ENCODE results near the gene IQCE.

IQCE gene

GRCh38 chr7:2629746-2630681, 71.2 kb downstream of the IQCE start:
- DNase-seq = no peak
- Mint-ChIP-seq H3K27ac (no peak overlapping the region), H3K4me3 (no peak overlapping the region)

GRCh38 chr7:2631946-2632732, 73.4 kb downstream of the IQCE start, which contains the start of gene TTYH3:
Gene TTYH3 (plus strand): TSS chr7:2631986. CDS start chr7:2632156, 170 bp downstream.
- peak within 1 kb of the TSS; percentile 97 to 98 for H3K27ac Mint-ChIP-seq
- H3K4me3 Mint-ChIP-seq = peak within 1 kb of the TSS; percentile 97 to 99
- no peaks in the 10 kb centered on the region for H3K9me3 Mint-ChIP-seq
- DNase-seq = no peak
- ATAC-seq = peak; percentile 62
- no peaks in the 10 kb centered on the region for H3K27me3 Mint-ChIP-seq
- peaks cover 23% of the 10 kb centered on the region for H3K4me1 Mint-ChIP-seq

More at GRCh38 chr7:2629746-2630681, 71.2 kb downstream of the IQCE start:
- Mint-ChIP-seq H3K27me3 (no peaks in the 10 kb centered on the region), H3K4me1 (peaks cover 23% of the 10 kb centered on the region), H3K9me3 (no peaks in the 10 kb centered on the region)
- no peak for ATAC-seq

- peak; percentile 27 for ATAC-seq
- peak; percentile 53 to 70 for DNase-seq
- Mint-ChIP-seq H3K4me3 (peak overlapping the region; percentile 97 to 99), H3K9me3 (no peaks in the 10 kb centered on the region), H3K4me1 (peaks cover 23% of the 10 kb centered on the region), H3K27me3 (no peaks in the 10 kb centered on the region), H3K27ac (peak overlapping the region; percentile 97 to 98)
Measured at GRCh38 chr7:2632733-2633537, 74.2 kb downstream of the IQCE start.

DNA sequence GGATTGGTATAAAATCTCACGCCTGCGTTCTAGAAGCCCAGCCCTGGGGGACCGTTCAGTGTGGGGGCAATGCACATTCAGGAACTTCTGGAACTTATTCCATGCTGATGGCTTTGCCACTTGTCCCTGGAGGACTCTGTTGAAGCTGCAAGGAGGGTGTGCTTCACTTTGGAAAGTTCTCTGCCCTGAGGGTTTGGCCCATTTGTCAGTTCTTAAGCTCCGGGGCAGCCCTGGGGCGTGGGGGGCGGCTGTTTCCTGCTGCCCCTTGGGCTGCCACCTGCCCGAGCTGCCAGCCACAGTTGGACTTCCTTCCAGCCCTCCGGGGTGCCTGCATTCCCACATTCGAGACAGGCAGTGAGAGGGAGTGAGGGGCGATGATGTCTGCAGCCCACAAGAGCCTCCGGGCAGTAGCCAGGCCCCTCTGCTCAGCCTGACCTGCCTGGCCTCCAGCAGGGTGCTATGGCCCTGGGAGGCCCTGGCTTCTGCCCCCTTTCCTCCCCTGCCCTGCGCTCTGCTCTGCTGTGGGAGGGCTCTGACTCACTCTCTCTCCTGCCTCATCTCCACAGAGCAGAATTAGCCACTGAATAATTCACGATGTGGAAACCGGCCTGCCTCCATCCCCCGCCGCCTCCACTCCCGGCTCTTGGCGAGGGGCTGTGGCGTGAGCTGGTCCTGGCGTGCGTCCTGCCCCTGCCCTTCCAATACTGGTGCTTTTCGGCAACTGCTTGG, 74.9 kb downstream of the IQCE start:
- DNase-seq = peak; percentile 39 to 49
- Mint-ChIP-seq H3K27me3 (no peaks in the 10 kb centered on the region), H3K4me3 (peak overlapping the region; percentile 97 to 99), H3K4me1 (peaks cover 23% of the 10 kb centered on the region), H3K9me3 (no peaks in the 10 kb centered on the region), H3K27ac (peak overlapping the region; percentile 92 to 94)
- peak; percentile 57 for ATAC-seq

GRCh38 chr7:2634267-2635145, 75.7 kb downstream of the IQCE start:
- no peak for ATAC-seq

GRCh38 chr7:2635148-2635668, 76.4 kb downstream of the IQCE start:
- ATAC-seq = no peak
- Mint-ChIP-seq H3K27me3 (no peaks in the 10 kb centered on the region), H3K4me3 (no peak overlapping the region)

More at GRCh38 chr7:2634267-2635145, 75.7 kb downstream of the IQCE start:
- DNase-seq = no peak
- Mint-ChIP-seq H3K27me3 (no peaks in the 10 kb centered on the region), H3K9me3 (no peaks in the 10 kb centered on the region), H3K4me3 (peak overlapping the region; percentile 97 to 99), H3K4me1 (peaks cover 28% of the 10 kb centered on the region), H3K27ac (no peak overlapping the region)

GRCh38 chr7:2635810-2636701, 77.3 kb downstream of the IQCE start:
- H3K4me3 Mint-ChIP-seq = no peak overlapping the region
- H3K9me3 Mint-ChIP-seq = no peaks in the 10 kb centered on the region
- no peak for ATAC-seq
- DNase-seq = no peak
- no peak overlapping the region for H3K27ac Mint-ChIP-seq
- H3K4me1 Mint-ChIP-seq = peaks cover 39% of the 10 kb centered on the region
- no peaks in the 10 kb centered on the region for H3K27me3 Mint-ChIP-seq

More at GRCh38 chr7:2635148-2635668, 76.4 kb downstream of the IQCE start:
- DNase-seq = no peak
- no peaks in the 10 kb centered on the region for H3K9me3 Mint-ChIP-seq
- peaks cover 33% of the 10 kb centered on the region for H3K4me1 Mint-ChIP-seq
- H3K27ac Mint-ChIP-seq = no peak overlapping the region

- ATAC-seq (no peak), DNase-seq (no peak)
- peaks cover 39% of the 10 kb centered on the region for H3K4me1 Mint-ChIP-seq
- H3K27ac Mint-ChIP-seq = no peak overlapping the region
- no peak overlapping the region for H3K4me3 Mint-ChIP-seq
- H3K9me3 Mint-ChIP-seq = no peaks in the 10 kb centered on the region
- no peaks in the 10 kb centered on the region for H3K27me3 Mint-ChIP-seq
Measured at GRCh38 chr7:2637066-2637471, 78.3 kb downstream of the IQCE start.

- no peak overlapping the region for H3K4me3 Mint-ChIP-seq
- H3K27me3 Mint-ChIP-seq = no peaks in the 10 kb centered on the region
- DNase-seq = no peak
- no peak for ATAC-seq
- H3K4me1 Mint-ChIP-seq = peaks cover 39% of the 10 kb centered on the region
- no peak overlapping the region for H3K27ac Mint-ChIP-seq
- H3K9me3 Mint-ChIP-seq = no peaks in the 10 kb centered on the region
Measured at GRCh38 chr7:2637505-2638223, 78.9 kb downstream of the IQCE start.

- H3K4me3 Mint-ChIP-seq = no peak overlapping the region
- peak; percentile 1 for ATAC-seq
- DNase-seq = no peak
- H3K27ac Mint-ChIP-seq = no peak overlapping the region
- peaks cover 34% of the 10 kb centered on the region for H3K4me1 Mint-ChIP-seq
- no peaks in the 10 kb centered on the region for H3K27me3 Mint-ChIP-seq
- no peaks in the 10 kb centered on the region for H3K9me3 Mint-ChIP-seq
Measured at GRCh38 chr7:2638224-2638991, 79.6 kb downstream of the IQCE start.

GRCh38 chr7:2639181-2639681, 80.5 kb downstream of the IQCE start:
- DNase-seq (no peak), ATAC-seq (no peak)
- H3K27ac Mint-ChIP-seq = no peak overlapping the region
- H3K9me3 Mint-ChIP-seq = no peaks in the 10 kb centered on the region
- peaks cover 34% of the 10 kb centered on the region for H3K4me1 Mint-ChIP-seq
- H3K4me3 Mint-ChIP-seq = no peak overlapping the region
- H3K27me3 Mint-ChIP-seq = no peaks in the 10 kb centered on the region
